Brain pericyte (primary cell): ENCODE data around the gene CACNB4.
"Not testable (repeated sequence)": the region's sequence is repeated elsewhere in the genome, so short reads cannot be mapped to it uniquely, and the experiment has no call there.

Experiments
- DNase-seq: peaks from one replicate; pipeline ENCODE4 v3.0.0-alpha.2; 2012; ENCODE audit warnings: low read depth, low spot score

Gene CACNB4

DNA sequence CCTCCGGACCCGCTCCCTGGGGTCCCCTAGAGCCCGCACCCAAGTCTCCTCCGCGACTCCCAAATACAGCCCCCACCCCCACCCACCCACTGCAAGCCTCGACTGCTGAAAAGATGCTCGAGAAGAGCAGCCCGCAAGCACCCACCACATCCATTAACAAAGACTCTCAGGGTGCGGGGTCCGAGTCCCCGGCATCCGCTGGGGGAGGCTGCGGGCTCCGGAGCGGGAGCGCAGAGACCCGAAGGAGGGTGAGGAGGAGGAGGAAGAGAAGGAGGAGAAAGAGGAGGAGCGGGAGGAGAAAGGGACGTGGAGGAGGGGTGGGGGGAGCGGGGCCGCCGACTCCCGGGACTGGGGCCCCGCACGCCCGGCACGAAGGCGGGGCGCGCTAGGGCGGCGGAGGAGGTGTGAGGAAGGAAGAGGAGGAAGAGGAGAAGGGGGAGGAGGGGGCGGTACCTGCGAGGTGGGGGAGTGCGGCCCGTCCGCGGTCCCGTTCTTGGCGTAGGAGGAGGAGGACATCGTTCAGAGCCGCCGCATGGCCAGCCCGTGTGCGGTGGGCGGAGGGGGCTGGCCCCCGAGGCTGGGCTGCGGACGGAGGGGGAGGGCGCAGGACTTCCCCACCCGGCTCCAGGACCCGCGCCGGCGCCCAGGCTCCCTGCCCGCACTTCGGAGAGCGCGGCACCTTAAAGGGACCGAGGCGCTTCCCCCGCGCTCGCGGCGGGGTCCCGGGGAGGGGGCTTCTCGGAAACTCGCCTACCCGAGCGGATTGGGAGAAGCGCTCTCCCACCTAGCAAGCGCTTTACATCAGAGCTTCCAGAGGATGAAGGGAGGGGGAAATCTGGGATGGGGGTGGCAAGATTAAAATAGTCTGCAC is at the start of gene CACNB4:
TSS of gene CACNB4 (minus strand) at position 549 of the 871 bp plus-strand sequence.
- DNase-seq: no peak

GRCh38 chr2:152134488-152135280 is 35.8 kb upstream of the CACNB4 start:
- no peak for DNase-seq

- DNase-seq: no peak
These were observed 33.5 kb upstream of the CACNB4 start for GRCh38 chr2:152132306-152132705.

DNA sequence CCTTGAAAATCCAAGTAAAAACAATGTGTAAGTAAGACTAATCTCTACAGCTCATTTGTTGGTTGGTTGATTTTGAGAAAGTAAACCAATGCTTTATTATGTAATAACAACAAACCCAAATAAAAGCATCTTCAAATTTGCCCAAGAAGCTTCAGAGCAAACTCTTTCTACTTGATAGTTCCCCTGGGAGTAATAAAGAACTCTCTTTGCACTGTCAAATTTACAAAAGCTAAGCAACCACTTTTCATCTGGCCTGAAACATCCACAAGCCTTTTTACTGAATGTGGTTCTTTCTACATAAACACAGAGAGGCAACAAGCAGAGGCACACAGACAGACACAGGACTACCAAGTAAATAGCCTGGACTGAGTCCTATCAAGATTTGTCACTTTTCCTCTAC is 28.8 kb upstream of the CACNB4 start:
- DNase-seq: no peak

- DNase-seq: no peak
These were observed 27.8 kb upstream of the CACNB4 start for GRCh38 chr2:152126664-152127063.

DNA sequence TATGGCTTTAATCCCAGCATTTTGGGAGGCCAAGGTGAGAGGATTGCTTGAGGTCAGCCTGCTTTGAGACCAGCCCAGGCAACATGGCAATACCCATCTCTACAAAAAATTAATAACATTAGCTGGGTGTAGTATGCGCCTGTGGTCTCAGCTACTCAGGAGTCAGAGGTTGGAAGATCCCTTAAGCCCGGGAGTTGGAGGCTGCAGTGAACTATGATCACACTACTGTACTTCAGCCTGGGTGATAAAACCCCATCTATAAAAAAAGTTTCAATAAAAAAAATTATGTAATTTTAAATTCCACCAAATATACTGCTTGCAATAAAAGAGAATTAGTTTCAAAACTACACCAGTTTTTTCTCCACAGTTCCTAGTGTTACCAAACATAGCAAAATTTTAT is 23.3 kb upstream of the CACNB4 start:
- DNase-seq: no peak

GRCh38 chr2:152120430-152120829 is 21.6 kb upstream of the CACNB4 start:
- DNase-seq: no peak

GRCh38 chr2:152115952-152116351 is 17.1 kb upstream of the CACNB4 start:
- no peak for DNase-seq

- no peak for DNase-seq
These were observed 15.5 kb upstream of the CACNB4 start for GRCh38 chr2:152114366-152114765.

DNA sequence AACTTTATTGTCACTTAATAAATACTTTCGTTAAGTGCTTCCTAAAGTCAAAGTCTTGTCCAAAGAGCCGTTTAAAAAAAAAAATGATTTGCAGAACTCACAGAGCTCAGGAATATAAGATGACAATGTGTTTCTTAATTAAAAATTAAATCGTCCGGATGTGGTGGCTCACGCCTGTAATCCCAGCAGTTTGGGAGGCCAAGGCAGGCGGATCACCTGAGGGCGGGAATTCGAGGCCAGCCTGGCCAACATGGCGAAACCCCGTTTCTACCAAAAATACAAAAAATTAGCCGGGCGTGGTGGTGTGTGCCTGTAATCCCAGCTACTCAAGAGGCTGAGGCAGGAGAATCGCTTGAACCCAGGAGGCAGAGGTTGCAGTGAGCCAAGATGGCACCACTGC is 8.3 kb upstream of the CACNB4 start:
- not testable (repeated sequence) for DNase-seq

GRCh38 chr2:152106464-152106863 is 7.6 kb upstream of the CACNB4 start:
- no peak for DNase-seq

DNA sequence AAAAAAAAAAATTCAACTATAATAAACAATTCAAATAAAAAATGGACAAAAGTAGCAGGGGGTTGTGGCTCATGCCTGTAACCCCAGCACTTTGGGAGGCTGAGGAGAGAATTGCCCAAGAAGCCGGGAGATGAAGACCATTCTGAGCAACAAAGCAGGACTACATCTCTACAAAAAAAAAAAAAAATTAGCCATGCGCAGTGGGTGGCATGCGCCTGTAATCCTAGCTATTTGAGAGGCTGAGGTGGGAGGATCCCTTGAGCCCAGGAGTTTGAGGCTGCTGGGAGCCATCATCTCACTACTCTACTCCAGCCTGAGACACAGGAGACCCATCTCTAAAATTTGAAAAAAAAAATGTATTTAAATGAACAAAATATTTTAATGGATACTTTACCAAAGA is 4.4 kb upstream of the CACNB4 start:
- no peak for DNase-seq

DNA sequence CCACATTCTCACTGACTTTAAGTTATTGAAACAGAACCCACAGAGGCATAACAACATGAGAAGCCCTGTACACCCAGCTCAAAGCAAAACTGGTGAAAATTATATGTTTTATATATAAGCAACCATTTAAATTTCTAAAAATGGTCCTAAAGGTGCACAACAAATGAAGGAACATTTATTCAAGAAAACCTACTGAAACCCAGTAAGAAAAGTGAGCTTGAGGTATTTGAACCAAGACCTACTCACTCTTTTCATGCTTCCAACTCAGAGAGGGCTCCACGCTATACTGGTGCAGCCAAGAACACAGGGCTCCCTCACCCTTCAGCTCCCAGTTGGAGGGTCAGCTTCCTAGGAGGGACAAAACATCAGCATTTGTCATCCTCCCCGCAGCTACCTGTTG is 2.1 kb upstream of the CACNB4 start:
- DNase-seq: no peak

DNA sequence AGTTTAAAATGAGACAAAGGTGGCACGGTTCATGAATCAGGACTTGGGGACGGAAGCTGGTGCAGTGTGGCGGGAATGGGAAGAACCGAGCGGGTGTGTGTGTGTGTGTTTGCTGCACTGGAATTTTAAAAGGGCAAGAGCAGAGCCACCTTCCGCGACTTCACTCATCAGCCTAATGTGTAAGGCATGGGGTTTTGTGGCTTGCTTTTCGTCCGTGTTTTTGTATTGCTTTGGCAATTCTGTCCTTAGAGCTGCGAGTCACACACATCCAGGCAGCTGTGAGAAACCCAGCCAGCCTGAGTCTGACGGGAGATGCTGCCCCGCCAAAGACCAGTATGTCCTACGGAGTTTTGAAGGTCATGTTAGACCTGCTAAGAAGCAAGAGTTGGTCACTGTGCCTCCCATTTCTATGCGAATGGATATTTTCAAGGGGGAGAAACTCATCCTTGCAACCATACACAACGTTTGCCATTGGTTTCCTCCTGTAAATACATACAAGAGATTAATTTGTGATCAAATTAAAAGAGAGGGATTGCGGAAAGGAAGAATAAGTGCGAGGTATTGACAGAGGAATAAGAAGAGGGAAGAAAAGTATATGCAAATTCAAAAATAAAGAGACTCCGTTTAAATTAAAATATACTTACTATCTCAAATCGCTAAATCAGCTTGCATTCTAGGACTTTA is 665 bp upstream of the CACNB4 start:
- no peak for DNase-seq

DNA sequence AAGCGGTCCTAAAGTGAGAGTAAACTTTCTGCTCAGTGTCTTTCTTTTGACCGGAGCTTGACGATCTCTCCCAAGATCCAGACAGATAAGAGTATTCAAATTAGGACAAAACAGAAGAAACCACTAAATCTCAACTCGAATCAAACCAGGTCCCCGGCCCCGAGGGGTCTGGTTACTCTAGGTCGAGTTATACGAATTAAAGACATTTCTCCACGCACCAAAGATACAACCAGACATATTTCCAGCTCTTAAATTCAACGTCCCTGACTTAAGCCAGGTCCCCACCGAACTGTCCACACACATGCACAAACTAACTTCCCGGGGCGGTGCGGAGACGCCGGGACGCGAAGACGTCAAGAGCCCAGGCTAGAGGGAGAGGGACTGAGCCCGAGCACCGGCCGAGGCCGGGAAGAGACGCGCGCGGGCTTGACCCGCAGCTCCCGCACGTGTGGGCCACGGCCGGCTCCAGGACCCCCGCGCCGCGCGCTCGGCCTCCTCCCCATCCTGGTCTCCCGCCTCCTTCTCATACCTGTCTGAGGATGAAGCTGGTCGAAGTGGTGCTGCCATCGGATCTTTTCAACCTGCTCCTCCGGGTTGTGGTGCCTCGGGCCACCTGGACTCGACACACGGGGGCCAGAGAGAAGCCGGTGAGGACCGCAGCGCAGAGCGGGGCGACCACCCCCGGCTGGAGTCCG is 896 bp downstream of the CACNB4 start:
- no peak for DNase-seq

GRCh38 chr2:152097290-152097800 is 1.5 kb downstream of the CACNB4 start:
- DNase-seq: no peak

- no peak for DNase-seq
These were observed 3.7 kb downstream of the CACNB4 start for GRCh38 chr2:152095146-152095545.

GRCh38 chr2:152094014-152094413 is 4.8 kb downstream of the CACNB4 start:
- DNase-seq: no peak

DNA sequence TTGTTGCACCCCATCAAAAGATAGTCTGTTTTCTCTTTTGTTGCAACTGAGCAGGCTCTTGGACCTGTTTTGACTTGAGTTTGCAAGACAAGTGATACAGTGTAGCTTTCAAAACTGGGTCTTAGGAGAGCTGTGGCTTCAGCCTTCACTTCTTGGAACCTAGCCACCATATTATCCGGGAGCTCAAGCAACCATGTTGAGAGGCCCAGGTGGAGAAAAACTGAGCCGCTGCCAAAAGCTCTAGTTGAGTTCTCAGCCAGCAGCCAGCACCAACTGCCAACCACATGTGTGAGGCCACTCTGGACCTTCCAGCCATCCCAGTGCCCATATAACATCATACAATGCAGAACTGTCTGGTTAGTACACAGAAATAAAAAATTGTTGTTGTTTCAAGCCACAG is 5.4 kb downstream of the CACNB4 start:
- DNase-seq: no peak

GRCh38 chr2:152092095-152092494 is 6.7 kb downstream of the CACNB4 start:
- DNase-seq: no peak

- DNase-seq: not testable (repeated sequence)
These were observed 8.1 kb downstream of the CACNB4 start for GRCh38 chr2:152090726-152091125.
